Breast epithelium (tissue), 4 donors: ENCODE data around the gene FGFR3. TPM values are rescaled to one million over a fixed set of nuclear protein-coding genes. Genes with fewer than 3 reads are reported as not detected.

Experiments
- DNase-seq, 2 donors: peaks; one replicate each; pipeline ENCODE4 v3.0.0-alpha.2; 2019; ENCODE audit warnings: low spot score in 2 of 2
- H3K27ac ChIP-seq, 2 donors: fragments of 200-600 bp; sonication (generic) in 1 of 2; one replicate each; pipeline ENCODE4 v1.5.1; 2016 to 2019; ENCODE audit warnings: mild to moderate bottlenecking in 1 of 2
- H3K27me3 ChIP-seq, 2 donors: fragments of 200-600 bp; sonication (generic) in 1 of 2; one replicate each; pipeline versions ENCODE4 v1.5.1 to v1.6.0; 2017 to 2019; ENCODE audit warnings: control low read depth in 1 of 2, mild to moderate bottlenecking in 1 of 2
- H3K36me3 ChIP-seq: fragments of 200-600 bp; one replicate; pipeline ENCODE4 v1.5.1; 2019
- H3K4me1 ChIP-seq, 2 donors: fragments of 200-600 bp; sonication (generic); one replicate each; pipeline ENCODE4 v1.5.1; 2016 to 2019; ENCODE audit warnings: control low read depth in 1 of 2
- H3K4me3 ChIP-seq, 3 donors: fragments of 200-600 bp; sonication (generic); 1 replicate in 2 of 3; 2 replicates in 1 of 3; pipeline ENCODE4 v1.5.1; 2016 to 2019; ENCODE audit warnings: mild to moderate bottlenecking in 3 of 3, moderate library complexity in 2 of 3
- H3K9me3 ChIP-seq, 2 donors: fragments of 200-600 bp; sonication (generic) in 1 of 2; one replicate each; pipeline ENCODE4 v1.5.1; 2016 to 2019; ENCODE audit warnings: control low read depth in 1 of 2
- POLR2A ChIP-seq: fragments of 450-650 bp; IDR thresholded peaks from one replicate; pipeline ENCODE4 v1.6.1; 2016; ENCODE audit warnings: antibody characterized with exemption, mild to moderate bottlenecking, moderate library complexity
- POLR2AphosphoS5 ChIP-seq, 3 donors: sonication (generic); formaldehyde crosslinking; IDR thresholded peaks; one replicate each; pipeline ENCODE4 v1.6.1; 2017; ENCODE audit warnings: antibody characterized with exemption in 3 of 3
- intact Hi-C: fragments of 100-400 bp; cut with DNase I; formaldehyde crosslinking; loops from one replicate; pipeline ENCODE4 v1.15.1; 2023; ENCODE audit warnings: low total_unique reads
- total RNA-seq, 3 donors: library from RNA; depleted of rRNA; stranded (reverse); fragments of >200 nt; gene quantifications; one replicate each; pipeline ENCODE4 v1.1.0, GENCODE V29; 2016
- TF ChIP-seq, protein P1 (sequence below), 3 donors: fragments of 450-650 bp; IDR thresholded peaks; one replicate each; pipeline ENCODE4 v1.5.1; 2016 to 2017; ENCODE audit warnings: antibody characterized with exemption in 3 of 3, mild to moderate bottlenecking in 3 of 3, moderate library complexity in 3 of 3

FGFR3 gene
- total RNA-seq, 3 donors from 2014 or later: 0.80 to 3.5 (median 2.0) TPM

DNA sequence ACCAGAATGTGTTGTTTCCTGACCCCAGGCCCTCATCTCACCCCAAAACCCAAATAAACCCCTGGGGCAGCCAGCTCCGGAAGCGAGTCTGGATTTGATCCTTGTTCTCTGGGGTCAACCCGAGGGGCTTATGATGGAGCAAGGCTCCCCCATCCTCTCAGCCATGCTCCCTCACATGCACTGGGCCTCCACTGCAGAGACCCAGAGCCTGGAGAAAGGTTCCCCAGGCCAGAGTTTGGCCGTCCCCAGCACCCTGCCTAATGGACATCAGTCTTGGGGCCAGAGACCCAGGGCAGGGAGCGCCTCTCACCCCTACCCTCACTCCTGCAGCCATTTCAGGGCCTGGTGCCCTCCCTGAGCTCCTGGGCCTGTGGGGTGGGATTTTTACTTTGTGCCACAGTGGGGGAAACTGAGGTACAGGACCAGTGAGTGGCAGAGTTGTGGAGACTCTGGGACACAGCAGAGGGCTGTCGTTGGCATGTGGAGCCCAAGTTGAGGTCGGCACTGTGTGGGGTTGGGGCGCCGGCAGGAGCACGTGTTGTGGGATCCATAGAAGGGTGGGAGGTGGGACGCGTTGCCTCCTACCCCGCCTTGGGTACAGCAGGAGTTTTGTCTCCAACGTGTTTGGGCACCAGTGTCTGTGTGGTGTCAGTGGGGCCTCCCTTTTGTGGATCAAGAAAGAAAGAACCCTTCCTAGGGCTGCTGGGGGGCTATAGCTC is 3.6 kb downstream of the FGFR3 start:
- Histone ChIP-seq H3K9me3 (no peaks in the 10 kb centered on the region), H3K36me3 (no peaks in the 10 kb centered on the region), H3K27ac (no peak overlapping the region), H3K27me3 (peaks cover 16 to 55% of the 10 kb centered on the region in 2 donors), H3K4me1 (peaks cover 14 to 17% of the 10 kb centered on the region in 2 donors), H3K4me3 (no peak overlapping the region)
- intact Hi-C loops: loop anchor here (5.0 to 10.0 kb wide), 2 partner anchors 142 to 1264 kb away; no protein-coding TSS in a partner anchor
- TF ChIP-seq POLR2A: no peak
- no peak for TF ChIP-seq POLR2AphosphoS5 (IDR thresholded peaks at IDR 0.05)
- TF ChIP-seq, protein P1, sequence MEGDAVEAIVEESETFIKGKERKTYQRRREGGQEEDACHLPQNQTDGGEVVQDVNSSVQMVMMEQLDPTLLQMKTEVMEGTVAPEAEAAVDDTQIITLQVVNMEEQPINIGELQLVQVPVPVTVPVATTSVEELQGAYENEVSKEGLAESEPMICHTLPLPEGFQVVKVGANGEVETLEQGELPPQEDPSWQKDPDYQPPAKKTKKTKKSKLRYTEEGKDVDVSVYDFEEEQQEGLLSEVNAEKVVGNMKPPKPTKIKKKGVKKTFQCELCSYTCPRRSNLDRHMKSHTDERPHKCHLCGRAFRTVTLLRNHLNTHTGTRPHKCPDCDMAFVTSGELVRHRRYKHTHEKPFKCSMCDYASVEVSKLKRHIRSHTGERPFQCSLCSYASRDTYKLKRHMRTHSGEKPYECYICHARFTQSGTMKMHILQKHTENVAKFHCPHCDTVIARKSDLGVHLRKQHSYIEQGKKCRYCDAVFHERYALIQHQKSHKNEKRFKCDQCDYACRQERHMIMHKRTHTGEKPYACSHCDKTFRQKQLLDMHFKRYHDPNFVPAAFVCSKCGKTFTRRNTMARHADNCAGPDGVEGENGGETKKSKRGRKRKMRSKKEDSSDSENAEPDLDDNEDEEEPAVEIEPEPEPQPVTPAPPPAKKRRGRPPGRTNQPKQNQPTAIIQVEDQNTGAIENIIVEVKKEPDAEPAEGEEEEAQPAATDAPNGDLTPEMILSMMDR (IDR thresholded peaks at IDR 0.05): no peak
- no peak for DNase-seq

DNA sequence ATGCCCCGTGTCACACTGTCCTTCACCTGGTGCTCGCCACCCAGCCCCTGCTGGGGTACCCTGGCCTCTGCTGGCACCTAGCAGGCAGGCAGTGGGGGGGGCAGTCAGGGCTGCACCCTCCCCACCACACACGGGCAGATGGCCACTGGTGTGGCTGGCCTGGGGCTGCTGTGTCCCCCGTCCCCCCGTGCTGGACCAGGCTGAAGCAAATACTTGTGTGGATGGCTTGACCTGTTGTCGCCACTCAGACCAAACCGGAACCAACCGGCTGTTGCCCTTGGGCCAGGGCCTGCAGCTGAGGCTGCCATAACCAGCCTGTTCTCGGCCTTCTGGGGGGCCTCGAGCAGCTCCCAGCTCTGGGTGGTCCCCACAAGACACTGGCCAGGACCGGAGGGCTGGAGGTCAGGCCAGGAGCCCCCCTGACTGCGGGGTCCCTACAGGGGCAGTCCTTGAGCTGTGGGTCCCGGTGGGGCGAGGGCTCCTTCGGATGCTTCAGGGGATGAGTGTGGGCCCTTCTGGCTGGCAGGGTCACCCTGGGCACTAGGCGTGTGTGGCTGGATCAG is 4.3 kb downstream of the FGFR3 start:
- Histone ChIP-seq H3K4me3 (no peak overlapping the region), H3K4me1 (peaks cover 14 to 17% of the 10 kb centered on the region in 2 donors), H3K9me3 (no peaks in the 10 kb centered on the region), H3K36me3 (no peaks in the 10 kb centered on the region), H3K27me3 (peaks cover 16 to 55% of the 10 kb centered on the region in 2 donors), H3K27ac (no peak overlapping the region)
- TF ChIP-seq, protein P1 (IDR thresholded peaks at IDR 0.05): no peak
- no peak for TF ChIP-seq POLR2A
- TF ChIP-seq POLR2AphosphoS5 (IDR thresholded peaks at IDR 0.05): no peak
- no peak for DNase-seq
- intact Hi-C loops: loop anchor here (5.0 to 10.0 kb wide), 2 partner anchors 143 to 1265 kb away; no protein-coding TSS in a partner anchor

DNA sequence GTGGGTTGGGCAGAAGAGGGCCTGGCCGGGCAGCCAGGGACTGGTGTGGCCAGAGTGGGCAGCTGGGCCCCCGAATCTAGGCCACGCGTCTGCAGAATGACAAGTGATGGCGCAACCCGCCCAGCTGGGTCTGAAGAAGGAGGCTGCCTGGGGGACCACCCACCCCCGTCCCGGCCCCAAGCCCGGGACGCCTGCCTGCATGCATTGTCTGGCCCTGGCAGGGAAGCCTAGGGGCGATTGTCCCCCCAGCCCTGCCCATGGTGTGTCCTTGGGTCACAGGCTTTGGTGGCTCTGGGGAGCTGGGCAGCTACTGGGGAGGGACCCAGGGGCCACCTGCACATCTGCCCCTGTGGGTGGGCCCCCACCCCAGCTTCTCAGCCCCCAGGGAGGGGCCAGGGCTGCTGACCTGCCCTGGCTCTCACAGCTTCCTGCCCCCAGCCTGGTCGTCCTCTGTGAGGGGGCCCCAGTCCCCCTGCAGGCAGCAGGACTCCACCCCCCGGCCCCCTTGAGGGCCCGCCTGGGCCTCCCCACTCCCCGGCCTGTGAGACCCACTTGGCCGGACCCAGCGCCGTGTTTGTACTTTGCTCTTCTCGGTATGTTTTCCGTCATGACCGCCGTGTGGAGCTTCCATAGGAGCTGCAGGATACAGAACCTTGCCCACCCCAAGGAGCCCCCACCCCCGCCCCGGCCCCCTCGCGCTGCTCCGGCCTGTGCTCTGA is 4.9 kb downstream of the FGFR3 start:
- intact Hi-C loops: loop anchor here (5.0 to 10.0 kb wide), 2 partner anchors 143 to 1266 kb away; no protein-coding TSS in a partner anchor

DNA sequence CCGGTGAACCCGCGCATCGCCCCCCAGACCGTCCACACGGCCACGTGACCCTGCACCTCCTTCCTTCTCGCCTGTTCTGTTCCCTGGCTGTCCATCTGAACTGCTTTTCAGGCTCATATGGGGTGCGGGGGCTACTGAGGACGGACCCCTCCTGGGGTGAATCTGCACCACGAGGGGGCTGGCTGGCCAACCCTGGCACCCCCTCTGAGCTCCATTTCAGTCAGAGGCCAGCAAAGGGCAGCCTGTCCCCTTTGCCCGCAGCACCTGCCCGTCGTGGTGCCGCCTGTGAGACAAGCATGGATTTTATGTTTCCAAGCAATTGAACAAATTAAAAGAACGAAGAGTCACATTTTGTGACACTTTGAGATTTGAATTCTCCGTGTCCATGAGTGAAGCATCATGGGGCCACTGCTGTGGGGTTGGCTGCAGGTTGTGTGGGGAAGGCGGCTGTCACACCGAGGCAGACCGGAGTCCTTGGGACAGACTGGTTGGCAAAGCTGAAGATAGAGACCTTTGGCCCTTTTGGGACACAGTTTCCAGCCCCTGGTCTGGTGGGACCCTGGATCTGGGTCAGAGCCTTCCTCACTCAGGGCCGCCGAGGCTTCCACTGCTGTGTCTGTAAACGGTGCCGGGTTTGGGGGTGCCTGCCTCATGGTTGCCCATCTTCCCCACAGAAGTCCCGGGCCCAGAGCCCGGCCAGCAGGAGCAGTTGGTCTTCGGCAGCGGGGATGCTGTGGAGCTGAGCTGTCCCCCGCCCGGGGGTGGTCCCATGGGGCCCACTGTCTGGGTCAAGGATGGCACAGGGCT is 5.7 kb downstream of the FGFR3 start:
- peaks cover 16 to 55% of the 10 kb centered on the region in 2 donors for H3K27me3 ChIP-seq
- H3K4me3 ChIP-seq: no peak overlapping the region
- H3K4me1 ChIP-seq: peaks cover 14 to 15% of the 10 kb centered on the region in 2 donors
- H3K27ac ChIP-seq: no peak overlapping the region
- DNase-seq: no peak
- H3K36me3 ChIP-seq: no peaks in the 10 kb centered on the region
- intact Hi-C loops: loop anchor here (5.0 to 10.0 kb wide), 2 partner anchors 144 to 1266 kb away; no protein-coding TSS in a partner anchor
- TF ChIP-seq POLR2AphosphoS5 (IDR thresholded peaks at IDR 0.05) (no peak), POLR2A (no peak)
- no peaks in the 10 kb centered on the region for H3K9me3 ChIP-seq

More for the DNA sequence above, 4.9 kb downstream of the FGFR3 start:
- peaks cover 16 to 55% of the 10 kb centered on the region in 2 donors for H3K27me3 ChIP-seq
- no peaks in the 10 kb centered on the region for H3K9me3 ChIP-seq
- no peak overlapping the region for H3K4me3 ChIP-seq
- peaks cover 14 to 17% of the 10 kb centered on the region in 2 donors for H3K4me1 ChIP-seq
- TF ChIP-seq, protein P1 (IDR thresholded peaks at IDR 0.05): no peak
- TF ChIP-seq POLR2A (no peak), POLR2AphosphoS5 (IDR thresholded peaks at IDR 0.05) (no peak)
- no peak for DNase-seq
- H3K27ac ChIP-seq: no peak overlapping the region
- no peaks in the 10 kb centered on the region for H3K36me3 ChIP-seq
